GM12878 (cell line): ENCODE measurements around the gene USP21. TPM values are rescaled to one million over a fixed set of nuclear protein-coding genes. Genes with fewer than 3 reads are reported as not detected.

ENCODE experiments used
- CEBPB ChIP-seq, 2 experiments: fragments of 150-350 bp in 1 of 2; IDR thresholded peaks; 2 replicates each; pipeline ENCODE4 v1.6.1; 2012 to 2014; ENCODE audit warnings: low read depth in 2 of 2, low read length in 2 of 2, borderline replicate concordance in 1 of 2, inconsistent platforms in 1 of 2
- CREB1 ChIP-seq: IDR thresholded peaks from 2 replicates; pipeline ENCODE4 v1.6.1; 2012; ENCODE audit warnings: low read depth, mild to moderate bottlenecking, inconsistent platforms
- EZH2 ChIP-seq: IDR thresholded peaks from 2 replicates; pipeline ENCODE4 v1.6.1; 2012; ENCODE audit warnings: low read depth, mild to moderate bottlenecking, control low read depth, inconsistent platforms, low read length, borderline replicate concordance; ENCODE audit not compliant: control insufficient read depth
- GABPA ChIP-seq: IDR thresholded peaks from 2 replicates; pipeline ENCODE4 v1.6.1; 2014; ENCODE audit warnings: antibody characterized with exemption, low read depth, mild to moderate bottlenecking, inconsistent platforms
- HDAC2 ChIP-seq: fragments of 200-600 bp; sonication (generic); IDR thresholded peaks from 2 replicates; pipeline ENCODE4 v1.6.1; 2017
- KDM1A ChIP-seq: fragments of 200-600 bp; sonication (generic); IDR thresholded peaks from 2 replicates; pipeline ENCODE4 v1.6.1; 2016; ENCODE audit warnings: borderline replicate concordance
- MYB ChIP-seq: fragments of 150-350 bp; IDR thresholded peaks from 2 replicates; pipeline ENCODE4 v1.6.1; 2014; ENCODE audit warnings: mild to moderate bottlenecking, low read depth, low read length, borderline replicate concordance
- MYC ChIP-seq: IDR thresholded peaks from 2 replicates; pipeline ENCODE4 v1.6.1; 2011; ENCODE audit warnings: mild to moderate bottlenecking, low read length, moderate library complexity, inconsistent platforms; ENCODE audit not compliant: insufficient read depth, insufficient replicate concordance, insufficient read length, severe bottlenecking
- RAD21 ChIP-seq: IDR thresholded peaks from 2 replicates; pipeline ENCODE4 v1.6.1; 2011; ENCODE audit warnings: mild to moderate bottlenecking, low read depth, low read length, moderate library complexity; ENCODE audit not compliant: insufficient read depth
- SIN3A ChIP-seq: IDR thresholded peaks from 2 replicates; pipeline ENCODE4 v1.6.1; 2012; ENCODE audit warnings: low read depth, low read length, improper control_type of control experiment
- SMAD1 ChIP-seq: fragments of 450-650 bp; IDR thresholded peaks from 2 replicates; pipeline ENCODE4 v1.6.1; 2018; ENCODE audit warnings: mild to moderate bottlenecking, low read depth; ENCODE audit not compliant: partially characterized antibody
- SMARCA5 ChIP-seq: fragments of 450-650 bp; IDR thresholded peaks from 2 replicates; pipeline ENCODE4 v1.6.1; 2017; ENCODE audit warnings: mild to moderate bottlenecking
- SPI1 ChIP-seq: IDR thresholded peaks from 2 replicates; pipeline ENCODE4 v1.6.1; 2011; ENCODE audit warnings: low read depth, mild to moderate bottlenecking, low read length, moderate library complexity, borderline replicate concordance; ENCODE audit not compliant: insufficient read depth
- STAT1 ChIP-seq: fragments of 450-650 bp; conservative IDR thresholded peaks from 2 replicates; pipeline ENCODE4 v1.6.1; 2014; ENCODE audit warnings: antibody characterized with exemption, mild to moderate bottlenecking
- STAT3 ChIP-seq: IDR thresholded peaks from 2 replicates; pipeline ENCODE4 v1.6.1; 2011; ENCODE audit warnings: low read depth, low read length, improper control_type of control experiment
- ZBED1 ChIP-seq: IDR thresholded peaks from 2 replicates; pipeline ENCODE4 v1.6.1; 2016; ENCODE audit warnings: borderline replicate concordance
- ZNF207 ChIP-seq: fragments of 450-650 bp; IDR thresholded peaks from 2 replicates; pipeline ENCODE4 v1.6.1; 2014; ENCODE audit warnings: antibody characterized with exemption, mild to moderate bottlenecking, borderline replicate concordance
- ZNF217 ChIP-seq: fragments of 450-650 bp; IDR thresholded peaks from 2 replicates; pipeline ENCODE4 v1.6.1; 2017; ENCODE audit warnings: antibody characterized with exemption, mild to moderate bottlenecking
- ZNF24 ChIP-seq: fragments of 450-650 bp; IDR thresholded peaks from 2 replicates; pipeline ENCODE4 v1.6.1; 2017; ENCODE audit warnings: antibody characterized with exemption, mild to moderate bottlenecking
- ZNF384 ChIP-seq: IDR thresholded peaks from 2 replicates; pipeline ENCODE4 v1.6.1; 2012; ENCODE audit warnings: low read depth, mild to moderate bottlenecking, low read length, improper control_type of control experiment, borderline replicate concordance
- polyA plus RNA-seq, 11 experiments: library from polyadenylated mRNA; depleted of rRNA in 4 of 11; unstranded in 6 of 11; stranded (reverse) in 5 of 11; fragments of >200 nt; fragmentation: Nextera tagmentation in 4 of 11; fragmentation: Illumina TruSeq in 1 of 11; extraction: Ambion mirVana in 4 of 11; extraction: Trizol in 1 of 11; gene quantifications; 1 replicate in 1 of 11; 2 replicates in 10 of 11; pipeline versions ENCODE4 v1.2.1 to v1.2.3, GENCODE V29; 2011 to 2016; ENCODE audit warnings: inconsistent platforms in 2 of 11, missing spikeins in 2 of 11, low read depth in 1 of 11
- total RNA-seq, 4 experiments: library from RNA; depleted of rRNA in 3 of 4; stranded (reverse); fragments of >200 nt in 3 of 4; fragmentation: Illumina TruSeq in 1 of 4; extraction: Trizol in 1 of 4; gene quantifications; 2 replicates each; pipeline versions ENCODE4 v1.2.1 to v1.2.3, GENCODE V29; 2013 to 2021
- TF ChIP-seq, protein P1 (sequence below): IDR thresholded peaks from 2 replicates; pipeline ENCODE4 v1.6.1; 2011; ENCODE audit warnings: low read depth, mild to moderate bottlenecking, low read length, moderate library complexity, borderline replicate concordance; ENCODE audit errors: extremely low read depth
- TF ChIP-seq, protein P2 (sequence below): fragments of 450-650 bp; IDR thresholded peaks from 2 replicates; pipeline ENCODE4 v1.6.1; 2017; ENCODE audit warnings: mild to moderate bottlenecking
- TF ChIP-seq, protein P3 (sequence below): IDR thresholded peaks from 2 replicates; pipeline ENCODE4 v1.6.1; 2011; ENCODE audit warnings: borderline replicate concordance, low read depth, mild to moderate bottlenecking, moderate library complexity, mixed read lengths, low read length; ENCODE audit not compliant: insufficient read depth; ENCODE audit errors: extremely low read length
- TF ChIP-seq, protein P4 (sequence below): IDR thresholded peaks from 2 replicates; pipeline ENCODE4 v1.6.1; 2012; ENCODE audit warnings: low read length, inconsistent platforms
- TF ChIP-seq, protein P5 (sequence below), 3 experiments: IDR thresholded peaks in 2 of 3; conservative IDR thresholded peaks in 1 of 3; 2 replicates each; pipeline ENCODE4 v1.5.1; 2011; ENCODE audit warnings: low read depth in 3 of 3, low read length in 3 of 3, mild to moderate bottlenecking in 3 of 3, control low read depth in 2 of 3, moderate library complexity in 2 of 3, inconsistent platforms in 1 of 3, mixed read lengths in 1 of 3; ENCODE audit not compliant: control insufficient read depth in 2 of 3, insufficient read depth in 1 of 3; ENCODE audit errors: extremely low read depth in 1 of 3

Gene USP21
- total and polyA plus RNA-seq, 10 of the 15 experiments (the other 5 are each of a cell fraction or from before 2014, with no cell fraction given): 3.2 to 28.6 (median 16.6) TPM

DNA sequence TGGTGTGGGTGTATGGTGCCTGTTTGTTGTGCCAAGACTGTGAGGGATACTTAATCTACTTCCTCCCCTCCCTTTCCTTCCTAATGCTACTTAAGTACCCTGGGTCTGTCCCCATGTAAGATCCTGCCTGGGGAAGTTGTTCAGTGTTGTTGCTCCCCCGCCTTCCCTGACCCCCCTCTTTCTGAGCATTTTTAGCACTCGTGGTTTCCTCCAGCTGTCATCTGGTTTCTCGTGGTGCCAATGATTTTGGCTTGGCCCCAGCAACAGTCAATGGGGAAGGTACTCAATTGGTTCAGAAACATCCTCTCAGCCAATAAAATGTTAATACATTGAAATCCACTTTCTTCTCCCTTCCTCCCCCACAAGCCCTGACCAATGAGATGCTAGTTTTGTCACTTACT lies 26.0 kb downstream of the USP21 start (continued):
- TF ChIP-seq SPI1: no peak; the same call in 1 of the 2 replicates
- TF ChIP-seq ZBED1: no peak
- TF ChIP-seq, protein P1, sequence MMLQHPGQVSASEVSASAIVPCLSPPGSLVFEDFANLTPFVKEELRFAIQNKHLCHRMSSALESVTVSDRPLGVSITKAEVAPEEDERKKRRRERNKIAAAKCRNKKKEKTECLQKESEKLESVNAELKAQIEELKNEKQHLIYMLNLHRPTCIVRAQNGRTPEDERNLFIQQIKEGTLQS: no peak
- no peak for TF ChIP-seq SIN3A
- TF ChIP-seq ZNF217: no peak
- TF ChIP-seq STAT3: no peak
- TF ChIP-seq, protein P2, sequence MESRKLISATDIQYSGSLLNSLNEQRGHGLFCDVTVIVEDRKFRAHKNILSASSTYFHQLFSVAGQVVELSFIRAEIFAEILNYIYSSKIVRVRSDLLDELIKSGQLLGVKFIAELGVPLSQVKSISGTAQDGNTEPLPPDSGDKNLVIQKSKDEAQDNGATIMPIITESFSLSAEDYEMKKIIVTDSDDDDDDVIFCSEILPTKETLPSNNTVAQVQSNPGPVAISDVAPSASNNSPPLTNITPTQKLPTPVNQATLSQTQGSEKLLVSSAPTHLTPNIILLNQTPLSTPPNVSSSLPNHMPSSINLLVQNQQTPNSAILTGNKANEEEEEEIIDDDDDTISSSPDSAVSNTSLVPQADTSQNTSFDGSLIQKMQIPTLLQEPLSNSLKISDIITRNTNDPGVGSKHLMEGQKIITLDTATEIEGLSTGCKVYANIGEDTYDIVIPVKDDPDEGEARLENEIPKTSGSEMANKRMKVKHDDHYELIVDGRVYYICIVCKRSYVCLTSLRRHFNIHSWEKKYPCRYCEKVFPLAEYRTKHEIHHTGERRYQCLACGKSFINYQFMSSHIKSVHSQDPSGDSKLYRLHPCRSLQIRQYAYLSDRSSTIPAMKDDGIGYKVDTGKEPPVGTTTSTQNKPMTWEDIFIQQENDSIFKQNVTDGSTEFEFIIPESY: no peak
- TF ChIP-seq CEBPB (IDR thresholded peaks at IDR 0.05; ENCODE audit: borderline replicate concordance in 1 of 2, low read depth in 2 of 2, low read length in 2 of 2): peak in 1 of 2 experiments; percentile 46; a peak in 1 of 4 replicates
- no peak for TF ChIP-seq SMARCA5
- TF ChIP-seq, protein P3, sequence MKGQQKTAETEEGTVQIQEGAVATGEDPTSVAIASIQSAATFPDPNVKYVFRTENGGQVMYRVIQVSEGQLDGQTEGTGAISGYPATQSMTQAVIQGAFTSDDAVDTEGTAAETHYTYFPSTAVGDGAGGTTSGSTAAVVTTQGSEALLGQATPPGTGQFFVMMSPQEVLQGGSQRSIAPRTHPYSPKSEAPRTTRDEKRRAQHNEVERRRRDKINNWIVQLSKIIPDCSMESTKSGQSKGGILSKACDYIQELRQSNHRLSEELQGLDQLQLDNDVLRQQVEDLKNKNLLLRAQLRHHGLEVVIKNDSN: no peak
- no peak for TF ChIP-seq STAT1
- TF ChIP-seq MYB: no peak
- TF ChIP-seq GABPA: 0 out of 2 replicates have a peak, but pooled peaks have one; percentile 29
- TF ChIP-seq MYC: no peak
- TF ChIP-seq, protein P4, sequence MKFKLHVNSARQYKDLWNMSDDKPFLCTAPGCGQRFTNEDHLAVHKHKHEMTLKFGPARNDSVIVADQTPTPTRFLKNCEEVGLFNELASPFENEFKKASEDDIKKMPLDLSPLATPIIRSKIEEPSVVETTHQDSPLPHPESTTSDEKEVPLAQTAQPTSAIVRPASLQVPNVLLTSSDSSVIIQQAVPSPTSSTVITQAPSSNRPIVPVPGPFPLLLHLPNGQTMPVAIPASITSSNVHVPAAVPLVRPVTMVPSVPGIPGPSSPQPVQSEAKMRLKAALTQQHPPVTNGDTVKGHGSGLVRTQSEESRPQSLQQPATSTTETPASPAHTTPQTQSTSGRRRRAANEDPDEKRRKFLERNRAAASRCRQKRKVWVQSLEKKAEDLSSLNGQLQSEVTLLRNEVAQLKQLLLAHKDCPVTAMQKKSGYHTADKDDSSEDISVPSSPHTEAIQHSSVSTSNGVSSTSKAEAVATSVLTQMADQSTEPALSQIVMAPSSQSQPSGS: no peak
- no peak for TF ChIP-seq KDM1A
- TF ChIP-seq SMAD1: peak; percentile 17
- no peak for TF ChIP-seq ZNF384
- TF ChIP-seq RAD21: no peak
- no peak for TF ChIP-seq ZNF207
- TF ChIP-seq CREB1: peak; percentile 58; the same call in 1 of the 2 replicates
- no peak for TF ChIP-seq HDAC2
- TF ChIP-seq EZH2: no peak
- TF ChIP-seq ZNF24: no peak
- TF ChIP-seq, protein P5, sequence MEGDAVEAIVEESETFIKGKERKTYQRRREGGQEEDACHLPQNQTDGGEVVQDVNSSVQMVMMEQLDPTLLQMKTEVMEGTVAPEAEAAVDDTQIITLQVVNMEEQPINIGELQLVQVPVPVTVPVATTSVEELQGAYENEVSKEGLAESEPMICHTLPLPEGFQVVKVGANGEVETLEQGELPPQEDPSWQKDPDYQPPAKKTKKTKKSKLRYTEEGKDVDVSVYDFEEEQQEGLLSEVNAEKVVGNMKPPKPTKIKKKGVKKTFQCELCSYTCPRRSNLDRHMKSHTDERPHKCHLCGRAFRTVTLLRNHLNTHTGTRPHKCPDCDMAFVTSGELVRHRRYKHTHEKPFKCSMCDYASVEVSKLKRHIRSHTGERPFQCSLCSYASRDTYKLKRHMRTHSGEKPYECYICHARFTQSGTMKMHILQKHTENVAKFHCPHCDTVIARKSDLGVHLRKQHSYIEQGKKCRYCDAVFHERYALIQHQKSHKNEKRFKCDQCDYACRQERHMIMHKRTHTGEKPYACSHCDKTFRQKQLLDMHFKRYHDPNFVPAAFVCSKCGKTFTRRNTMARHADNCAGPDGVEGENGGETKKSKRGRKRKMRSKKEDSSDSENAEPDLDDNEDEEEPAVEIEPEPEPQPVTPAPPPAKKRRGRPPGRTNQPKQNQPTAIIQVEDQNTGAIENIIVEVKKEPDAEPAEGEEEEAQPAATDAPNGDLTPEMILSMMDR (IDR thresholded peaks at IDR 0.05 in 2 of 3, conservative IDR thresholded peaks at IDR 0.05 in 1 of 3; ENCODE audit: control insufficient read depth in 2 of 3, extremely low read depth in 1 of 3, insufficient read depth in 1 of 3, low read depth in 3 of 3, low read length in 3 of 3): no peak
